ENCODE data around the gene NTRK1. TPM values are rescaled to one million over a fixed set of nuclear protein-coding genes. Genes with fewer than 3 reads are reported as not detected.
A peak's percentile ranks its signal among the peaks of the same experiment; 100 is the strongest.

Gene NTRK1
- total and polyA plus RNA-seq, 2 donors (not counting 1 experiment from before 2014, with no cell fraction given) = not detected

DNA sequence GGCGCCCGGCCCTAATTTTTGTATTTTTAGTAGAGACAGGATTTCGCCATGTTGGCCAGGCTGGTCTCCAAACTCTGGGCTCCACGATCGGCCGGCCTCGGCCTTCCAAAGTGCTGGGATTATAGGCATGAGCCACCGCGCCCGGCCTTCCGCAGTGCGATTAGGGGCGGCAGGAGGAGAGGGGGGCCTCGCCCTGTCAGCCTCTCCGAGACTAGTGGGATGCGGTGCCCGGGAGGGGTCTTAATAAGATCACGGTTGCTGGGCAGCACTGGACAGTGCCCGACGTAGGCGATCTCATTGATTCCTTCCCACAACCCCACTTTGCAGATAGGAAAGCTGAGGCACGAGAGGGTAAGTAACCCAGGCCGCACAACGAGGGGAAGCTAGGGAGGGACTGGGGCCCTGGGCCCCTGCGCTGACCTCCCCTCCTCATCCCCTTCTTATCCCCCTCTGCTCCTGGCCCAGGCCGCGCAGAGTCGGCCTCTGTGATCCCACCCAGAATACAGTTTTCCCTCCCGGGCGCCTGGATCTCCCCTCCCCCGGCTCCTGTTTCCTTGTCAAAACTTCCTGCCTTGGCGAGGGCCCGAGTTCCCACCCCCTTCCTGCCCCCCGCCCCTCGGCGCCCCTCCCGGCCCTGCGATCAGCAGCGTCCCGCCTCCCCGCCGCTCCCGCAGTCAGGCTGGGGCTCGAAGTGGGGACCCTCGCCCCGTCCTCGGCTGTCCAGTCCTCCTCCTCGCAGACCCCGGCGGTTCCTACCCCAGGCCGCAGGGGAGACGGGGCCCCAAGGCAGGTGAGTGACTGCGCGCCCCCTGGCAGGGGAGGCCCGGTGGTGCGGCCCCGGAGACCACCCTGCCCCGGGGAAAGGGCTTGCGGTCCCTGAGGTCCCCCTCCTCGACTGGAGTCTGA lies 32.6 kb downstream of the NTRK1 start, which contains the start of gene PEAR1:
Gene PEAR1 (plus strand): TSS at position 671 of the 906 bp plus-strand sequence. CDS start 10,209 bp downstream, outside the sequence.
- Histone ChIP-seq H3K4me1 (ENCODE audit: control insufficient read depth in 2 of 2, insufficient read depth in 2 of 2, low read length in 2 of 2) (peaks cover 21 to 24% of the 10 kb centered on the region in 2 donors), H3K9ac (ENCODE audit: low read length) (no peak within 1 kb of the TSS), H2AFZ (ENCODE audit: insufficient read depth, low read depth, low read length, poor library complexity, severe bottlenecking) (peak within 1 kb of the TSS; percentile 14), H4K20me1 (ENCODE audit: control insufficient read depth, insufficient read depth, low read length, poor library complexity, severe bottlenecking) (no peaks in the 10 kb centered on the region), H3K27me3 (replicated peaks in 1 of 4; ENCODE audit: control extremely low read depth in 1 of 4, control insufficient read depth in 3 of 4, insufficient read depth in 4 of 4, low read length in 3 of 4) (peaks cover 0 to 65% (median 28%) of the 10 kb centered on the region in 4 experiments), H3K27ac (ENCODE audit: low read length in 2 of 2) (no peak within 1 kb of the TSS), H3K36me3 (replicated peaks in 1 of 2; ENCODE audit: control extremely low read depth in 1 of 2, control insufficient read depth in 1 of 2, extremely low read depth in 1 of 2, insufficient read depth in 2 of 2, low read length in 1 of 2) (no peaks in the 10 kb centered on the region), H3K9me3 (ENCODE audit: control extremely low read depth in 1 of 3, control insufficient read depth in 2 of 3, insufficient read depth in 1 of 3, low read length in 2 of 3) (peaks cover 0 to 14% (median 0%) of the 10 kb centered on the region in 3 donors), H3K4me3 (ENCODE audit: control extremely low read depth in 1 of 5, extremely low read depth in 1 of 5, insufficient read depth in 1 of 5, low read depth in 2 of 5, low read length in 4 of 5) (peak within 1 kb of the TSS in 2 of 5 experiments; percentile 2 to 17), H3K79me2 (ENCODE audit: control insufficient read depth, insufficient read depth, low read length) (no peaks in the 10 kb centered on the region), H3K4me2 (replicated peaks; ENCODE audit: low read depth, low read length, poor library complexity, severe bottlenecking) (peak within 1 kb of the TSS; percentile 60)
- H3K4me1 Mint-ChIP-seq = peaks cover 15% of the 10 kb centered on the region
- DNase-seq (peak; percentile 32), ATAC-seq (ENCODE audit: low read depth) (no peak)
- H3K27ac Mint-ChIP-seq = no peak within 1 kb of the TSS
- peaks cover 73% of the 10 kb centered on the region for H3K27me3 Mint-ChIP-seq
- TF ChIP-seq EZH2 (IDR thresholded peaks at IDR 0.05; ENCODE audit: borderline replicate concordance, insufficient read depth, low read depth, low read length, poor library complexity, severe bottlenecking) (no peak), CTCF (IDR thresholded peaks at IDR 0.05) (no peak)
- CTCF ChIA-PET = interaction anchor here (4.7 kb wide), 1 partner anchor 203 kb away, joined by 84 read pairs; no protein-coding TSS in a partner anchor
- no peaks in the 10 kb centered on the region for H3K9me3 Mint-ChIP-seq (ENCODE audit: insufficient read depth)
- intact Hi-C loops (cut with micrococcal nuclease) = no loop called here
- WGBS (ENCODE audit: insufficient coverage) = 8% methylated on average over 53 of the region's 60 CpGs
- peak within 1 kb of the TSS; percentile 78 for H3K4me3 Mint-ChIP-seq
- POLR2A ChIA-PET = interaction anchor here (0.7 kb wide), 1 partner anchor 75 kb away, joined by 6 read pairs; no protein-coding TSS in a partner anchor

Measured in B cell (primary cell).